ENCODE measurements around the gene CCDC85C.

CCDC85C gene

GRCh38 chr14:99615497-99616157, 11.6 kb upstream of the CCDC85C start:
- in situ Hi-C loops (cut with MboI; ENCODE audit: low pct_unique_long_range_greater_than_20kb, low sequenced_read_pairs, unreplicated experiment): no loop called here
- TF ChIP-seq, protein P1, sequence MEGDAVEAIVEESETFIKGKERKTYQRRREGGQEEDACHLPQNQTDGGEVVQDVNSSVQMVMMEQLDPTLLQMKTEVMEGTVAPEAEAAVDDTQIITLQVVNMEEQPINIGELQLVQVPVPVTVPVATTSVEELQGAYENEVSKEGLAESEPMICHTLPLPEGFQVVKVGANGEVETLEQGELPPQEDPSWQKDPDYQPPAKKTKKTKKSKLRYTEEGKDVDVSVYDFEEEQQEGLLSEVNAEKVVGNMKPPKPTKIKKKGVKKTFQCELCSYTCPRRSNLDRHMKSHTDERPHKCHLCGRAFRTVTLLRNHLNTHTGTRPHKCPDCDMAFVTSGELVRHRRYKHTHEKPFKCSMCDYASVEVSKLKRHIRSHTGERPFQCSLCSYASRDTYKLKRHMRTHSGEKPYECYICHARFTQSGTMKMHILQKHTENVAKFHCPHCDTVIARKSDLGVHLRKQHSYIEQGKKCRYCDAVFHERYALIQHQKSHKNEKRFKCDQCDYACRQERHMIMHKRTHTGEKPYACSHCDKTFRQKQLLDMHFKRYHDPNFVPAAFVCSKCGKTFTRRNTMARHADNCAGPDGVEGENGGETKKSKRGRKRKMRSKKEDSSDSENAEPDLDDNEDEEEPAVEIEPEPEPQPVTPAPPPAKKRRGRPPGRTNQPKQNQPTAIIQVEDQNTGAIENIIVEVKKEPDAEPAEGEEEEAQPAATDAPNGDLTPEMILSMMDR (IDR thresholded peaks at IDR 0.05; ENCODE audit: extremely low read depth, insufficient read depth, missing control alignments): no peak
- DNase-seq (ENCODE audit: low spot score): no peak

- in situ Hi-C loops (cut with MboI; ENCODE audit: low pct_unique_long_range_greater_than_20kb, low sequenced_read_pairs, unreplicated experiment): no loop called here
- TF ChIP-seq, protein P1 (IDR thresholded peaks at IDR 0.05; ENCODE audit: extremely low read depth, insufficient read depth, missing control alignments): no peak
- DNase-seq (ENCODE audit: low spot score): no peak
These were observed 8.8 kb upstream of the CCDC85C start for GRCh38 chr14:99612738-99613330.

- in situ Hi-C loops (cut with MboI; ENCODE audit: low pct_unique_long_range_greater_than_20kb, low sequenced_read_pairs, unreplicated experiment): no loop called here
- no peak for DNase-seq (ENCODE audit: low spot score)
- TF ChIP-seq, protein P1 (IDR thresholded peaks at IDR 0.05; ENCODE audit: extremely low read depth, insufficient read depth, missing control alignments): no peak
These were observed 8.2 kb upstream of the CCDC85C start for GRCh38 chr14:99612071-99612737.

GRCh38 chr14:99611646-99612045, 7.6 kb upstream of the CCDC85C start:
- no peak for DNase-seq (ENCODE audit: low spot score)
- TF ChIP-seq, protein P1 (IDR thresholded peaks at IDR 0.05; ENCODE audit: extremely low read depth, insufficient read depth, missing control alignments): no peak
- in situ Hi-C loops (cut with MboI; ENCODE audit: low pct_unique_long_range_greater_than_20kb, low sequenced_read_pairs, unreplicated experiment): no loop called here

DNA sequence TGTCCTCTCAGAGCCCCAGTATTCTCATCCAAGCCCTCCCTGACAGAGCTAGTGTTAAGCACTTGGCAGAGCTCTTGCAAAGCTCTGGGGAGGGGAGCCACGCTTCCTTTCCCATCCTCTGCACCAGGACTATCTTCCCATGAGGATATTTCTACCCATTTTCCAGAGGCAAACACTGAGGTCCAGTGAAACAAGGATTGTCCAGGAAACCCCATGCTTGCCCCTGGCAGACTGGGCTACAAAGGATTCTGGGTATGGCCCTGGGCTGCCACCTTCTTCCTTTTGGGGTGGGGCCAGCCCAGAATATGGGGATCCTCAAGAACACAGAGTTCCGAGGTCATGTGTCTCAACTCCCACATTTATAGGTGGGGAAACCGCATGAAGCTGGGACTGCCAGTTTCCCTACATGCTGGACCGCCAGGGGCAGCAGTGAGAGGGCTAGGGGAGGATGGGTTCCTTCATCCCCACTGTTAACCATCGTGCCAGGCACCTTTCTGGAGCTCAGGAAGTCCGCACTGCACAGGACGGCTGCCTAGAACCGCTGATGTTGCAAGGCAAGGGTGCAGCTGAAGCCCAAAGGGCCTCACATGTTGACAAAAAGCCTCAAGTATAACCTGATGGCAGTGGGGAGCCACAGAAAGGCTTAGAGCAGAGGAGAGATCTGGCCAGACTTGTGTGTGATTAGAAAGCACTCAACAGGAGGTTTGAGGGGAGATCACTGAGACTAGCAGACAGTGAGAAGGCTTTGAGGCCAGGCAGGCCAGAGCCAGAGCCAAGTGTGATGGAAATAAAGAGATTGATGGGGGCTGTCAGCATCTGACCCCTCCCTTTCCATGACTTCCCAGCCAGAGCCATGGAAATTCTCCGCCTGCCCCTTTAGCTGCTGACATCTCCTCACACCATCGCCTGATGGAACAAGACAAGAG, 5.5 kb upstream of the CCDC85C start:
- no peak for DNase-seq (ENCODE audit: low spot score)
- in situ Hi-C loops (cut with MboI; ENCODE audit: low pct_unique_long_range_greater_than_20kb, low sequenced_read_pairs, unreplicated experiment): no loop called here

More for the DNA sequence above, 5.5 kb upstream of the CCDC85C start:
- TF ChIP-seq, protein P1 (IDR thresholded peaks at IDR 0.05; ENCODE audit: extremely low read depth, insufficient read depth, missing control alignments): peak; percentile 35
